GM10266 (cell line): Measurements from ENCODE around the gene PLCD3.

Source experiments
- DNase-seq: peaks from one replicate; pipeline ENCODE4 v3.0.0; 2012; ENCODE audit errors: extremely low spot score
- CTCF ChIP-seq: IDR thresholded peaks from 2 replicates; pipeline ENCODE4 v1.5.1; 2012; ENCODE audit warnings: mild to moderate bottlenecking, low read depth; ENCODE audit not compliant: control insufficient read depth, insufficient read depth; ENCODE audit errors: missing control alignments

PLCD3 gene

GRCh38 chr17:45108051-45108450, 24.3 kb downstream of the PLCD3 start:
- no peak for DNase-seq
- no peak for TF ChIP-seq CTCF

GRCh38 chr17:45107293-45108010, 24.9 kb downstream of the PLCD3 start:
- no peak for TF ChIP-seq CTCF
- no peak for DNase-seq

- DNase-seq: no peak
- no peak for TF ChIP-seq CTCF
Observed at GRCh38 chr17:45106582-45106981, 25.7 kb downstream of the PLCD3 start.

- DNase-seq: no peak
- TF ChIP-seq CTCF: no peak
Observed at GRCh38 chr17:45106096-45106495, 26.2 kb downstream of the PLCD3 start.

GRCh38 chr17:45104907-45105624, 27.2 kb downstream of the PLCD3 start:
- TF ChIP-seq CTCF: no peak
- no peak for DNase-seq

- TF ChIP-seq CTCF: no peak
- DNase-seq: no peak
Observed at GRCh38 chr17:45104497-45104896, 27.8 kb downstream of the PLCD3 start.

GRCh38 chr17:45104029-45104428, 28.3 kb downstream of the PLCD3 start:
- TF ChIP-seq CTCF: no peak
- no peak for DNase-seq
